HCEC 1CT (cell line): ENCODE measurements around the gene GARIN5A.

ENCODE experiments used
- DNase-seq: peaks from one replicate; pipeline ENCODE4 v3.0.0-alpha.2; 2017

GARIN5A gene

DNA sequence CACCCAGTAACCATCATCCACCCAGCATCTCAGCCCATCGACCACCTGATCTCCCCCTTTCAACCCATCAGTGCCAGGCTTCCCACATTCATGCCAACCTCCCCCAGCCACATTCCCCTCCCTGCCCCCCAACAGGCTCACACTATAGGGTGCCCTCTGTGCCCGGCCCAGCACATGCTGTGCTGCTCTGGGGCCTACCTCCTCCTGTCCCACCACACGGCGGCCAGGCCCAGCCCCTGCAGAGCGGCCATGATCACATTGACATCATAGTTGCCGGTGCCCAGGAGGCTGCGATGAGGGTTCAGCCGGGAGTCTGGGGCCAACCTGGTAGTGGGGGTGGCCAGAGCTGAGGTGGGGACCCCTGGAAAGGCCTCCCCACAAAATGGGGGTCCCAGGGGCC is 30.7 kb upstream of the GARIN5A start:
- no peak for DNase-seq

DNA sequence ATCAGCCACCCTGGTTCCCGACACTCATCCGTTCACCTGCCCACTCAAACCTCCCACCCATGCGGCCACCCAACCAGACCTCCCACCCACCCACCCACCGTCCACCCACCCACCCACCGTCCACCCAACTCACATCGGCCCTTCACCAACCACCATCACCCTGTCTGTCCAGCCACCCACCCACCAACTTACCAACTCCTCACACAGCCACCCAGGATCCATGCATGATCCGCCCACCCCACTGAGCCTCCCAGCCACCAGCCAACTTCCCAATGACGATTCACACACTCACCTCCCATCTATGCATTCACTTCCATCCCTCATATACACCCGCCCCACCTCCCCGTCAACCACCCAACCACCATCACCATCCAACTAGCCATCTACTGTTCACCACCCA is 30.1 kb upstream of the GARIN5A start:
- no peak for DNase-seq

DNA sequence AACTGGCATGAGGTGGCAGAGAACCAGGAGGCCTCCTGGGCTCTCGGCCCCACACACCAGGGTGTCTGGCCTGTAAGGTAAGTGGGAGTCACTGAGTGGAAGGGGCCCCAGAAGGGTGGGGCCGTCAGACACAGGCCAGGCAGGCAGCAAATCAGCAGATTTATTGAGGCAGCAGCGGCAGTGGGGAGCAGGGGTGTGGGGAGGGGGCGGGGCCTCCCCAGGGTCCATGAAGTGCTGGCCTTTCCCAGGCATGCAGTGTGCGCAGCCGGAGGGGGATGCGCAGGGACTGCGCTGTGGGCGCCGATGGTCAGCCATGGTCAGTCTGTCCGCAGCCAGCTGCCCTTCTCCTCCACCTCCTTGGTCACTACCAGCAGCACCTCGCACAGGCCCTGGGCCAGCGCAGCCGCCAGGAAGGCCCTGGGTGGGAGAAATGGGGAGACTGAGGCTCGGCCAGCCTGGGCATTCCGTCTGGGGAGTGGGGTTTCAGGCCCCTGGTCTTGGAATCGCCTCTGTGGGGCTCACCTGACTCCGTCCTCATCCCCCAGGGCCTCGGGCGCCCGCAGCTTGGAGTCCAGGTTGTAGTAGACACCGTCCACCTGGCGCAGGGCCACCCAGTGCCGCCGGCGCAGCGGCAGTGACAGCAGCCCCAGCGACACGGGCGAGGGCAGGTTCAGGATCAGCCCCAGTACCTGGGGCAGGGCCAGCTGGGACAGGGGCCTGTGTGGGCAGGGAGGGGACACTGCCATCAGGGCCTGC is 29.4 kb upstream of the GARIN5A start:
- peak; percentile 13 for DNase-seq

DNA sequence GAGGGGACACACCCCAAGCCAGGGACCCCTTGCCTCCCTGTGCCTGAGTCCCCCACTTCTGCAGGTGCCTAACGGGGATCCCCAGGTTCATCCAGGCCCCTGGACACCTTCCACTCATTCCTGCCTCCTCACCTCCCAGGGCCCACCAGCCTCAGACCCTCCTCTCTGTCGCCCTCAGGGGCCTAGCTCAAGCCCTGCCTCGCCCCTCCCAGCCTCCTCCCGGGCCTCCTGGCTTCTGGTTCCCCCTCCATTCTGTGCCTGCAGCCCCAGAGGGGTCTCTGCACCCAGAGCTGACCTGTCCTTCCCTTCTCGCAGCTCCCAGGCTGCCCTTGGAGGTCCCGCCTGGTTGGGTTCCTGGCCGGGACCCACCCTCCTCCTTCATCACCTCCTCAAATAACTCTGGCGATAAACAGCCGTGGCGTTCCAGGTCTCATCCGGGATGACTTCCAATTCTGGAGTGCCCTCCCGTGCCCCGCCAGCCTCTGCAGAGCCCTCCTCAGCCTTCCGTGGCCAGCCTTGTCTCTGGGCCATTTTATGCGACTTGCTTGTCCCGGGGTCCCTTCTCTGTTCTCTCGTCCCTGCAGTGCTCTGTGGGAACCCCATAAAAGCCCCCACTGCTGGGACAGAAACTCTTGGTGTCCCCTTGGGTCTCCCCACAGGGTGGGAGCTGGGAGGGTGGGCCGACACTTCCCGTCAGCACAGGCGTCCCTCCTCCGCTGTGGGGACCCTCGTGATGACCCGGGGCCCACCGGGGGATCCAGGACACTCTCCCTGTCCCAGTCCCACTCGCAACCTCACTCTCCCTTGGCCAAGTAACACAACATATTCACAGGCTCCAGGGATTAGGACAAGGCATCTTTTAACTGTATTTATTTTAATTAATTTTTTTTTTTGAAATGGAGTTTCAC is 25.2 kb upstream of the GARIN5A start:
- no peak for DNase-seq

DNA sequence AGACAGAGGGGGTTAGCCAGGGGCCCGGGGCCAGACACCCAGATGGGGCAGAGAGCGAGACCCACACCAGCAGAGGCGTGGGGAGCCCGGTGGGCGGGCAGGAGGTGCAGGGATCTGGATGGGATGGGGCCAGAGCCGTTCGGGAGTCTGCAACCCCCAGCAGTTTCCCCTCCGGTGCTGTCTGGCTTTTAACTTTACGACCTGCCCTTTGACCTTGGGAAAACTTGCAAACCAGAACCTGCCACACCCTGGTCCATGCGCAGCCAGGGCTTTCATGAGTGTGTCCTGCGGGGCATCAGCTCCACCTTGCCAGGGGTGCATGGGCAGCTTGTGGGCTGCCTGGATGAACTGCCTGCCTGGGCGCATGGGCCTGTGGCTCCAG is 24.5 kb upstream of the GARIN5A start:
- DNase-seq = no peak

DNA sequence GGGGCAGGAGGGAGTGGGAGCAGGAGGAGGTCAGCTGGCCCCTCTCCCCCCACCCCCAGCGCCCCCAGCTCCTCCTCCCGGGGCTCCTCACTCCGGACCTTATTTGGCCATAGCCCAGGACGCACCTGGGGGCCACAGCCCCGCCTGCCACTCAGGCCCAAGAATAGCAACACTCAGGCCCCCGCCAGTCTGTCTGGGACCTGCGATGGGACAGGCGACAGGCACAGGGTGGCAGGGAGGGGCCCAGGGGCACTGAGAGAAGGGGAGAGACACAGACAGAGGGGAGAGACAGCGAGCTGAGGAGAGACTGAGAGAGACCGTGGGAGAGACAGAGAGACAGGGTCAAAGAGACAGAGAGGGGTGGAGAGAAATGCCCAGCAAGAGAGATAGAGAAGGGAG is 24.1 kb upstream of the GARIN5A start:
- DNase-seq = no peak

DNA sequence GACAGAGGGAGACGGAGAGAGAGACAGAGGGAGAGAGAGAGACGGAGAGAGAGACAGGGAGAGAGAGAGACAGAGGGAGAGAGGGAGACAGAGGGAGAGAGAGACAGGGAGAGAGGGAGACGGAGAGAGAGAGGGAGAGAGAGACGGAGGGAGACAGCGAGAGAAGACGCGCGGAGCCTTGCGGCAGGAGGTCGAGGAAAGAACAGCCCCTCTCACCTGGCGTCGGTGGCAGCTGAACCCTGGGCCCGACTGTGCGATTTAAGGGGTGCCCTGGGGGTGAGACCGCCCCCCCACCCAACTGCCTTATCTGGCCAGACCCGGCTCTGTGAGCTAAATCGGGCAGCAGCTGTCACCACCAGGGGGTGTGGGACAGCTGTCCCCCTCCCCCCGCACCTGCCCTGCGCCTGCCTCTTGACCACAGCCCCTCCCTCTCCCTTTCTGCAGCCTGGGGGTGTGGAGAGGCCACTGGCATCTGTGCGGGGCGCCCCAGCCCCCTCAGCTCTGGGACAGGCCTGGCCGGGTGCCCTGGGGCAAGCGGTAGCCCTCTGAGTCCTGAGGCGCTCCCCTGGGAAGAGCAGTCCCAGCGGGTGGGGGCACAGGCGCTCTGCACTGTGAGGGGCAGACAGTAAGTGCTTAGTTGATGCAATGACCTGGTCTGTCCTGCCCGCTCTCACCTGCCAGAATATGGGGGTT is 23.6 kb upstream of the GARIN5A start:
- no peak for DNase-seq

DNA sequence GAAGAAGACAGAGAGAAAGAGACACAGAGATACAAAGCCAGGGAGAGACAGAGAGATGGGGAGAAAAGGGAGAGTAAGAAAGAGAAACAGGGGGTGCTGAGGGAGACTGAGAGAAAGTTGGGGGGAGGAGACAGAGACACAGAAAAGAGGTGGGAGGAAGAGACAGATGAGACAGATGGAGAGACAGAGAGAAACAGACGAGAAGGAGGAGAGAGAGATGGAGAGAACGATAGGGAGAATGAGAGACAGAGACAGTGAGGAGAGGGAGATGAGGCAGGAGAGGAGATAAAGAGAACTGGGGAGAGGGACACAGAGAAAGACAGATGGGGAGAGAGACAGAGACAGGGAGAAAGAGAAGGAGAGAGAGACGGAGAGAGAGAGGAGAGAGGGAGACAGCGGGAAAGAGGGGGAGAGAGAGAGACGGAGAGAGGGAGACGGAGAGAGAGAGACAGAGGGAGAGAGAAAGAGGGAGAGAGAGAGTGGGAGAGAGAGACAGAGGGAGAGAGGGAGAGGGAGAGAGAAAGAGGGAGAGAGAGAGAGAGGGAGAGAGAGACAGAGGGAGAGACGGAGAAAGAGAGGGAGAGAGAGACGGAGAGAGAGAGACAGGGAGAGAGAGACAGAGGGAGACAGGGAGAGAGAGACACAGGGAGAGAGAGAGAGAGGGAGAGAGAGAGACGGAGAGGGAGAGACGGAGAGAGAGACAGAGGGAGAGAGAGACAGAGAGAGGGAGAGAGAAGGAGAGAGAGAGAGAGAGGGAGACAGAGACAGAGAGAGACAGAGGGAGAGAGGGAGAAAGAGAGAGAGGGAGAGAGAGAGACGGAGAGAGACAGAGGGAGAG is 21.8 kb upstream of the GARIN5A start:
- no peak for DNase-seq

DNA sequence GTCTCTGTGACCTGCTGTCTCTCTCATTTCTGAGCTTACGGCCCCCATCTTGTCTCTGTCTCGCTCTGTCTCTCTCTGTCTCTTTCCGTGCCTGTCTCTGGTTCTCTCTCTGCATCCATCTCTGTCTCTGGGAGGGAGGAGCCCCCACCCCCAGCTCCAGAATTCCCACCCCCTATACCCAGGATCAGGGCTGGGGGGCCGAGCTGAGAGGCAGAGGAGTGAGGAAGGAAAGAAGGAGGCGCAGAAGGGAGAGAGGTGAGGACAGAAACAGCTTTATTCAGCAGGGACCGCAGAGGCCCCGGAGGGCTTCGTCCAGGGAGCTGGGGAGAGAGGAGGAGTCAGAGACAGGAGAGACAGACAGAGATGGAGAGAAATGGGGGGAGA is 20.4 kb upstream of the GARIN5A start:
- no peak for DNase-seq

DNA sequence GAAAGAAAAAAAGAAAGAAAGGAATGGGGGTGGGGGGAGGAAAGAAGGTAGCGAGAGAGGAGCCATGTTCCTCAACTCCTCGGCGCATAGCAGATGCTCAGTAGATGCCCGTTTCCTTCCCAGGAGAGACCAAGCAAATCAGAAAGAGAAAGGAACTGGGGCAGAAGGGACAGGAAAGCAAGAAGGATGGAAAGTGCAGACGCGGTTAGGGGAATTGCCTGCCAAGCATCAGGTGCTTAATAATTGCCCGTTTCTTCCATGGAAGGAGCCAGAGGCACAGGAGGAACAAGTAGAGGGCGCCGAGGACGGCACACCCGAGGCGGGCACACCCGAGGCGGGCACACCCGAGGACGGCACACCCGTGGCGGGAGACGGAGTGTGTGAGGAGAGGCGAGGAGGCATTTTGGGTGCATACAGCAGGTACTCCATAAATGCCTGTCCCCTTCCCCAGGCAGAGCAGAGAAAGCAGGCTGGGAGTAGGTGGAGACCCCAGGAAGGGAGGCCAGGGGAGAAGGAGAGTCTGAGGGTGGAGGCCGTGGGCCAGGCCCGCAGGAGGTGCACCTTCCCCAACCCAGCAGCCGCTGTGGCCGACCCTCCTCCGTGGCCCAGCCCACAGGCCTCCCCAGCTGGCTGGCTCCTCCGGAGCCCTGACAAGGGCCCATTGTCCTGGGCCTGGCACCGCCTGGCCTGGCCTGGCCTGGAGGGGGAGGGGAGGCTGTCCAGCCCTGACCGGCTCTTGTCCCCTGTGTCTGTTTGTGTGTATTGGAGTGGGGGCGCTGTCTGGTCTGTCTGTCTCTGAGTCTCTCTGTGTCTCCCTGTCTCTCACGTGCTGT is 19.8 kb upstream of the GARIN5A start:
- DNase-seq = no peak

DNA sequence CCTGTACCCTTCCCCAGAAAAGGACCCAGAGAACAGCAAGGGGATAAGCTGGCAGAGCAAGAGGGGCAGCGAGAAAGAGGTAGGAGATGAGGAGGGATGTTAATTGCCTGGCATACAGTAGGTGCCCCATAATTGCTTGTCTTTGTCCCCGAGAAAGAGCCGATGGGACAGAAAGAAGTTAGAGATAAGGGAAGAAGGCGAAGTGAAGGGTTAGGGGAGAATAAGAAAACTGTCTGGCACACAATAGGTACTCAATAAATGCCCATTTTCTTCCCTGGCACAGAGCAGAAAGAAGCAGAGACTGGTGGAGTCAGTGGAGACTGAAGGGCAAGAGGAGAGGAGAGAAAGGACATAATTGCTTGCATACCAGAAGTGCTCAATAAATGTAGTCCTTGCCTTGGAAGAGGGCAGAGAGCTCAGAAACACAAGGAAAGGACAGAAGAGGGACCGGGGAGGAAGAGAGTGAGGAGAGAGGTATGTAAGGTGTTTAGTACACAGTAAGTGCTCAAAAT is 18.4 kb upstream of the GARIN5A start:
- no peak for DNase-seq

DNA sequence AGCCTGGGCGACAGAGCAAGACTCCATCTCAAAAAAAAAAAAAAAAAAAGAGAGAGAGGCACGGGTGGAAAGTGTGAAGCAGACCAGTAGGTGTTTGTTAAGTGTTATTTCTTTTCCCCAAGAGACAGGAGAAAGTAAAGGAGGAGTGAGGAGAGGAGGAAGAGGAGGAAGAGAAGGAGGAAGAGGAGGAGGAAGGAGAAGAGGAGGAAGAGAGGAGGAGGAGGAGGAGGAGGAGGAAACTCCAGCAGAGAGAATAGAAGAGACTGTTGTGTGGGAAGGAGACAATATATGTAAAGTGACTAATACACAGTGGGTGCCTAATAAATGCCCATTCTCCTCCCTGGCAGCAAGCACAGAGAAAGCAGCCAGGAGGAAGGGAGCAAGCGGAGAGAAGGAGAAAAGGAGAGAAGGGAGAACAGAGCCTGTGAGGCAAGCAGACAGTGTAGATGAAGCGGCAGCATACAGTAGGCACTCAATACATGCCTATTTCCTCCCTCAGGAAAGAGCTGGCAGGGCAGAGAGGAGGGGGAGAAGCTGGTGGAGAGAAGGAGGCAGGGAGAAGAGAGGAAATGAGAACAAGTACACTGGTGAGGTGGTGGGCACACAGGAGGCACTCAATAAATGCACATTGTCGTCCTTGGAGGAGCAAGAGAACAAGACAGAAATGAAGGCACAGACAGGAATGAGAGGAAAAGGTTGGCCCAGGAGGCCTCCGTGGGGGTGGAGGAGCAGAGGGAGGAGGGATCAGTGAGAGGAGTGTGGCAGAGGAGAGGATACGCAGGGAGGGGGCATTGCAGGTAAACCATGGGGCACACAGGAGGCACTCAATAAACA is 17.8 kb upstream of the GARIN5A start:
- DNase-seq = no peak

DNA sequence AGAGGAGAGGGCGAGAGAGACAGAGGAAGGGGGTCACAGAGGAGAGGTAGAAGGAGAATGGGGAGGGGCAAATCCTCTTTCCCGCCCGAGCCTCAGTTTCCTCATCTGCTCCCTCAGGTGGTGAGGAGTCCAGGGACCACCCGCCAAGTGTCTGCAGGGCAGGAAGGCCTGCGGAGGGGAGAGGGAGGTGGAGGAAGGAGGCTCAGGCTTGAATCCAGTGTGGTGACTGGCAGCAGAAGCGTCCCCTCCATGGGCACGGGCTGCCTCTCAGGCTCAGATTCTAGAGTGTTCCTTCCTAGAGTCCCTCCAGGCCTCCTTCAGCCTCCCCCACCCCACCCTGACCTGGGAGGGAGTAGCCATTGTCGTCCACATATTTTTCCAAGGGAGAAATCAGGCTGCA is 16.5 kb upstream of the GARIN5A start:
- DNase-seq = no peak

DNA sequence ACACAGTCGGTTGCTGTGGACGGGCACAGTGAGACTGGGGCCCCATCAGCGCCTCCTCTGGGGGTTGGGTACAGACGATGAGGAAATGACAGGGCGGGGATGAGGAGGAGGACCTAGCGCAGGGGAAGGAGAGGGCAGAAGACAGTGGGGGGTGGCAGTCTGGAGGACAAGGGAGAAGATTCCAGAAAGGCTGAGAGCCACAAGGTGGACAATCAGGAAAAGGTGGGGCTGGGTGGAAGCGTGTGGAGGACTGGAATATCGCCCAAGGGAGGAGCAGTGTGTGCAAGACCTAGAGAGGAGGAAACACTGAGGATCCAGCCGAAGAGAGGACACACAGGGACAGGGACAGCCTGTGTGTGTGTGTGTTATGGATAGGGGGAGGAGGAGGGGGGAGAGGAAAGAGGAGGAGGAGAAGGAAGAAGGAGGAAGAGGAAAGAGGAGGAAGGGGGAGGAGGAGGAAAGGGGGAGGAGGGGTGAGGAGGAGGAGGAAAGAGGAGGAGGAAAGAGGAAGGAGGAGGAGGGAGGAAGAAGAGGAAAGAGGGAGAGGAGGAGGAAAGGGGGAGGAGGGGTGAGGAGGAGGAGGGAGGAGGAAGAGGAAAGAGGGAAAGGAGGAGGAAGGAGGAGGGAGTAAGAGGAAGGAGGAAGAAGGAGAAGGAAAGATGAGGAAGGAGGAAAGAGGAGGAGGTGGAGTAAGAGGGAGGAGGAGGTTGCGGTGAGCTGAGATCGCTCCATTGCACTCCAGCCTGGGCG is 15.8 kb upstream of the GARIN5A start:
- DNase-seq = no peak

DNA sequence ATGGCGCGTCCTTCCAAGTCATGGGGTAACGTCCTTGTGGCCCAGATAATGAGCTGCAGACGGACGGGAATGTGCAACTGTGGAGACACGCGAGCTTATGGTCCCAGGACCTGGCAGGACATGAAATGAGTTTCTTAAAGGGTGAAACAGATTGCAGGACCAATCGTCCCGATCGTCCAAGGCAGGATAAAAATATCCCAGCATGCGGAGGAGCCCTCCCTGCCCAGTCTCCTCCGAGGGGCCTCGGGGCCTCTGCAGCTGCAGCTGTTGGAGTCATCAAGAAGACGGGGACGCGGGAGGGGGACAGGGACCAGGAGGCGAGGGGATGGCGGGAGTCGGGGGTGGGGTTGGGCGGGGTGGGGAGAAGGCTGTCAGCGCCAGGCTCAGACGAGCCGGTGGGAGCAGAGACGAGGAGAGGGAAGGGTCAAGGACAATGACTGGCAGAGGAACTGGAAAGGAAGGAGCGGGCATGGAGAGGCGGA is 14.4 kb upstream of the GARIN5A start:
- no peak for DNase-seq

DNA sequence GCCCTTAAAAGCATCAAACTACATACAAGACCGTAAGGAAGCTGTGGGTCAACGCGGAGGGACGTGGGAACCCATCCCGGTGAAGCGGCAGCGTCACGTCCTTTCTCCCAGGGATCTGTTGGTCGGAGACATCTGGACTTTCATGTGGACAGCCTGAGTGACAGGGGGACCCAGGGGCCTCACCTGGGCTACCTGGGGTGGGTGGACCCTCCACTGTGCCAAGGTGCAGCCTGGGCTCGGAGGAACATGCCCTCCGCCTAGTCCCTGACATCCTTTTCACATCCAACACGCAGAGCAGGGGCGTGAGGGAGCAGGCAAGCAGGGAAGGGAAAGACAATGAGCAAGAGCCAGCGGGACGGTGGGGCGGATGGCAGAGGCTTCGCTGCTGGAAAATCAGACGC is 13.8 kb upstream of the GARIN5A start:
- no peak for DNase-seq

DNA sequence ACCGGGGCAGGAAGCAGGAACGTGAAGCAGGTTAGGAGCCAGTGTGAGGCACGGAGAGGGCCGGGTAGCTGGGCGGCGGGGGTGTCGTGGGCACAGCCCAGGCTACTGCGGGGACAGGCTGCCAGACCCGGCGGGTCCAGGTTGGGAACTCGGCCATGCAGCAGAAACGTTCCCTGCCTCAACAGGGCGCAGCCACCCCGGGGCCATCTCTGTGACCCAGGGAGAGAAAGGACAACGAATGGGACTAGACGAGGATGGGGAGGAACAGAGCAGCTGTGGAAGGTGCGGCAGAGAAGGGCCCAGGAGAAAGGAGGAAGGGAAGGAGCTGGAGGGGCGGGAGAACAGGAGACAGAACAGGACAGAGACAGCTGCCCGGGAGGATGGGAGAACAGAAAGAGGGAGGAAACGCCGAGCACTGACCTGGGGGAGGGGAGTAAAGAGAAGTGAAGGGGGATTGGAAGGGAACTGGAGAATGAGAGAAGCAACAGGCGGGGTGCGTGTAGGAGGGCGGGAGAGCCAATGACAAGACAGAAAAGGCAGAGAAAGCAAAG is 12.9 kb upstream of the GARIN5A start:
- no peak for DNase-seq

DNA sequence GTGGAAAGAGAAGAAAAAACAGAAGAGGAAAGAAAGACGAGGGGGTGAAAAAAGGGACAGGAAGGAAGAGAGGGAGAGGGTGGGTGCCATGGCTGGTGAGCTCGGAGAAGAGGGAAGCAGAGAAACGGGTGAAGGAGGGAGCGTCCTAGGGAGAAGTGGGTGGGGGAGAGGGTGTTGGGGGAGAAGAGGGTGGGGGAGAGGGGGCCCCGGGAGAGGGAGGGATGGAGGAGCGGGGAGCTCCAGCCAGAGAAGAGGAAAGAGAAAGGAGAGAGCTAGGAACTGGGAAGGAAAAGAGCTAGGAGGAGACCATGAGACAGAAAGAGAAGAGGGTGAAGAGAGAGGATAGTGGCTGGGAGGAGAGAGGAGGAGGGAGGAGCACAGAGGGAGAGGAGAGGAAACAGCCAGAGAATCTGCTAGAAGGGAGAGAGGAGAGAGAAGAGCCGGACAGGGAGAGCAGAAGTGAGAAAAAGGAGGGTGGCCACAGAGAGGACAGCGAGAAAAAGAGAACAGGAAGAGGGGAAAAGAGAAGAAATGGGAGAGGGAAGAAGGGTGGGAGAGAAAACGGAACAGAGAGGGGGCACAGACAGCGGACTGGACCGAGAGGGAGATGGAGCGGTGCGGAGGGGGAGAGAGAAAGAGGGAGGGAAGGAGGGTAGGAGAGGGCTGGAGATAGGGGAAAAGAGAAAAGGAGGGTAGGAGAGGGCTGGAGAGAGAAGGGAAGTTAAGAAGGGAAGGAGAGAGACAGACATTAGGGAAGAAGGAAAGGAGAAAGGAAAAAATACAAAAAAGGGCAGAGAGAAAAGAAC is 11.9 kb upstream of the GARIN5A start:
- no peak for DNase-seq
